22Rv1 (cell line): ENCODE measurements around the gene GNB1L.

ENCODE experiments used
- ZFX ChIP-seq: fragments of 450-650 bp; IDR thresholded peaks from 2 replicates; pipeline ENCODE4 v1.6.1; 2017; ENCODE audit warnings: antibody characterized with exemption, borderline replicate concordance
- TF ChIP-seq, protein P1 (sequence below): fragments of 450-650 bp; IDR thresholded peaks from 2 replicates; pipeline ENCODE4 v1.5.1; 2017; ENCODE audit warnings: mild to moderate bottlenecking

GRCh38 chr22:19756288-19757128 lies 98.2 kb downstream of the GNB1L start:
- TF ChIP-seq, protein P1, sequence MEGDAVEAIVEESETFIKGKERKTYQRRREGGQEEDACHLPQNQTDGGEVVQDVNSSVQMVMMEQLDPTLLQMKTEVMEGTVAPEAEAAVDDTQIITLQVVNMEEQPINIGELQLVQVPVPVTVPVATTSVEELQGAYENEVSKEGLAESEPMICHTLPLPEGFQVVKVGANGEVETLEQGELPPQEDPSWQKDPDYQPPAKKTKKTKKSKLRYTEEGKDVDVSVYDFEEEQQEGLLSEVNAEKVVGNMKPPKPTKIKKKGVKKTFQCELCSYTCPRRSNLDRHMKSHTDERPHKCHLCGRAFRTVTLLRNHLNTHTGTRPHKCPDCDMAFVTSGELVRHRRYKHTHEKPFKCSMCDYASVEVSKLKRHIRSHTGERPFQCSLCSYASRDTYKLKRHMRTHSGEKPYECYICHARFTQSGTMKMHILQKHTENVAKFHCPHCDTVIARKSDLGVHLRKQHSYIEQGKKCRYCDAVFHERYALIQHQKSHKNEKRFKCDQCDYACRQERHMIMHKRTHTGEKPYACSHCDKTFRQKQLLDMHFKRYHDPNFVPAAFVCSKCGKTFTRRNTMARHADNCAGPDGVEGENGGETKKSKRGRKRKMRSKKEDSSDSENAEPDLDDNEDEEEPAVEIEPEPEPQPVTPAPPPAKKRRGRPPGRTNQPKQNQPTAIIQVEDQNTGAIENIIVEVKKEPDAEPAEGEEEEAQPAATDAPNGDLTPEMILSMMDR, result peak; percentile 65
- TF ChIP-seq ZFX, result no peak
